Gastroesophageal sphincter (tissue), 4 donors: Measurements from ENCODE around the gene NPHP4. TPM values are rescaled to one million over a fixed set of nuclear protein-coding genes. Genes with fewer than 3 reads are reported as not detected.

Experiments
- ATAC-seq: fragments of 150-250 bp; one replicate; pipeline ENCODE4 v1.9.1; 2016; ENCODE audit warnings: mild to moderate bottlenecking, moderate library complexity
- H3K27ac ChIP-seq, 4 donors: fragments of 200-600 bp; sonication (generic) in 3 of 4; 1 replicate in 3 of 4; 2 replicates in 1 of 4; pipeline ENCODE4 v1.5.1; 2016 to 2019
- H3K27me3 ChIP-seq: fragments of 200-600 bp; sonication (generic); one replicate; pipeline ENCODE4 v1.5.1; 2019
- H3K36me3 ChIP-seq, 2 donors: fragments of 200-600 bp; sonication (generic); one replicate each; pipeline ENCODE4 v1.5.1; 2019; ENCODE audit warnings: control low read depth in 1 of 2
- H3K4me1 ChIP-seq, 3 donors: fragments of 200-600 bp; sonication (generic); 1 replicate in 2 of 3; 2 replicates in 1 of 3; pipeline ENCODE4 v1.5.1; 2016 to 2019; ENCODE audit warnings: control low read depth in 2 of 3
- H3K4me3 ChIP-seq, 2 donors: fragments of 200-600 bp; sonication (generic); one replicate each; pipeline ENCODE4 v1.5.1; 2019; ENCODE audit warnings: mild to moderate bottlenecking in 1 of 2, moderate library complexity in 1 of 2
- H3K9me3 ChIP-seq, 3 donors: fragments of 200-600 bp; sonication (generic); one replicate each; pipeline ENCODE4 v1.5.1; 2017 to 2019; ENCODE audit warnings: control low read depth in 2 of 3
- CTCF ChIP-seq, 4 experiments: fragments of 200-600 bp in 2 of 4; fragments of 450-650 bp in 2 of 4; sonication (generic) in 1 of 4; IDR thresholded peaks; one replicate each; pipeline ENCODE4 v1.5.1; 2017 to 2019; ENCODE audit warnings: antibody characterized with exemption in 4 of 4, mild to moderate bottlenecking in 2 of 4, moderate library complexity in 2 of 4
- EP300 ChIP-seq: sonication (generic); formaldehyde crosslinking; IDR thresholded peaks from one replicate; pipeline ENCODE4 v1.6.1; 2017; ENCODE audit warnings: antibody characterized with exemption, mild to moderate bottlenecking
- POLR2A ChIP-seq, 2 donors: fragments of 450-650 bp; IDR thresholded peaks; one replicate each; pipeline ENCODE4 v1.6.1; 2017; ENCODE audit warnings: antibody characterized with exemption in 2 of 2, mild to moderate bottlenecking in 2 of 2, moderate library complexity in 1 of 2
- POLR2AphosphoS5 ChIP-seq: sonication (generic); formaldehyde crosslinking; IDR thresholded peaks from one replicate; pipeline ENCODE4 v1.6.1; 2017; ENCODE audit warnings: antibody characterized with exemption
- WGBS, 2 donors: methylation state at CpG; one replicate each; pipeline ENCODE4 v1.1.5; 2018; ENCODE audit warnings: low coverage in 1 of 2; 5-methylcytosine and 5-hydroxymethylcytosine counted together
- total RNA-seq, 4 donors: library from RNA; depleted of rRNA; stranded (reverse); fragments of >200 nt; gene quantifications; one replicate each; pipeline ENCODE4 v1.1.0, GENCODE V29; 2016

The NPHP4 gene
- total RNA-seq, 4 donors from 2014 or later, result 5.7 to 9.7 (median 6.2) TPM

GRCh38 chr1:5920201-5920600 is 72.0 kb downstream of the NPHP4 start:
- Histone ChIP-seq H3K27me3 (no peaks in the 10 kb centered on the region), H3K36me3 (peaks cover 0 to 25% of the 10 kb centered on the region in 2 donors), H3K4me3 (no peak overlapping the region), H3K4me1 (peaks cover 0 to 10% (median 0%) of the 10 kb centered on the region in 3 donors), H3K27ac (no peak overlapping the region), H3K9me3 (no peaks in the 10 kb centered on the region)
- ATAC-seq, result no peak
- WGBS, 2 donors, result 93 to 99% methylated on average over 5 to 9 of the region's 17 CpGs
- TF ChIP-seq POLR2AphosphoS5 (no peak), POLR2A (IDR thresholded peaks at IDR 0.05) (no peak), EP300 (no peak), CTCF (IDR thresholded peaks at IDR 0.05) (no peak)

GRCh38 chr1:5918275-5918649 is 74.0 kb downstream of the NPHP4 start:
- Histone ChIP-seq H3K4me1 (peaks cover 0 to 12% (median 0%) of the 10 kb centered on the region in 3 donors), H3K27me3 (no peaks in the 10 kb centered on the region), H3K4me3 (no peak overlapping the region), H3K36me3 (peaks cover 0 to 19% of the 10 kb centered on the region in 2 donors), H3K27ac (no peak overlapping the region), H3K9me3 (no peaks in the 10 kb centered on the region)
- no peak for ATAC-seq
- 38 to 42% methylated on average over 2 of the region's 2 CpGs for WGBS, 2 donors
- no peak for TF ChIP-seq POLR2AphosphoS5
- no peak for TF ChIP-seq CTCF (IDR thresholded peaks at IDR 0.05)
- TF ChIP-seq POLR2A (IDR thresholded peaks at IDR 0.05), result no peak
- TF ChIP-seq EP300, result no peak

GRCh38 chr1:5917591-5918274 is 74.5 kb downstream of the NPHP4 start:
- ATAC-seq, result no peak
- no peak overlapping the region for H3K27ac ChIP-seq

GRCh38 chr1:5917281-5917590 is 75.0 kb downstream of the NPHP4 start:
- Histone ChIP-seq H3K9me3 (no peaks in the 10 kb centered on the region), H3K27me3 (no peaks in the 10 kb centered on the region), H3K4me1 (peaks cover 0 to 12% (median 0%) of the 10 kb centered on the region in 3 donors), H3K4me3 (no peak overlapping the region), H3K27ac (no peak overlapping the region), H3K36me3 (peaks cover 0 to 13% of the 10 kb centered on the region in 2 donors)
- ATAC-seq, result no peak
- WGBS, 2 donors, result 72 to 86% methylated on average over 2 to 3 of the region's 3 CpGs
- no peak for TF ChIP-seq POLR2AphosphoS5
- no peak for TF ChIP-seq CTCF (IDR thresholded peaks at IDR 0.05)
- TF ChIP-seq EP300, result no peak
- no peak for TF ChIP-seq POLR2A (IDR thresholded peaks at IDR 0.05)

More at GRCh38 chr1:5917591-5918274, 74.5 kb downstream of the NPHP4 start:
- Histone ChIP-seq H3K4me3 (no peak overlapping the region), H3K27me3 (no peaks in the 10 kb centered on the region), H3K9me3 (no peaks in the 10 kb centered on the region), H3K36me3 (peaks cover 0 to 15% of the 10 kb centered on the region in 2 donors), H3K4me1 (peaks cover 0 to 12% (median 0%) of the 10 kb centered on the region in 3 donors)
- 77 to 86% methylated on average over 4 to 7 of the region's 14 CpGs for WGBS, 2 donors
- no peak for TF ChIP-seq POLR2AphosphoS5
- no peak for TF ChIP-seq POLR2A (IDR thresholded peaks at IDR 0.05)
- no peak for TF ChIP-seq CTCF (IDR thresholded peaks at IDR 0.05)
- TF ChIP-seq EP300, result no peak
